Right lobe of liver (tissue), 6 donors: Measurements from ENCODE around the gene ZNF490. TPM values are rescaled to one million over a fixed set of nuclear protein-coding genes. Genes with fewer than 3 reads are reported as not detected.

Experiments
- ATAC-seq, 4 donors: fragments of 200-7000 bp; cut with Tn5 transposase; one replicate each; pipeline ENCODE4 v1.9.1; 2020; ENCODE audit warnings: mild to moderate bottlenecking in 4 of 4, moderate library complexity in 4 of 4
- DNase-seq, 3 donors: peaks; one replicate each; pipeline ENCODE4 v3.0.0-alpha.2; 2020
- H3K27ac ChIP-seq, 3 donors: fragments of 200-600 bp; one replicate each; pipeline ENCODE4 v1.8.0; 2022
- H3K27me3 ChIP-seq, 2 donors: fragments of 200-600 bp; one replicate each; pipeline ENCODE4 v1.8.0; 2022
- H3K36me3 ChIP-seq, 4 donors: fragments of 200-600 bp; sonication (generic) in 1 of 4; one replicate each; pipeline versions ENCODE4 v1.5.1 to v1.8.0; 2017 to 2022; ENCODE audit warnings: control low read depth in 1 of 4
- H3K4me1 ChIP-seq, 4 donors: fragments of 200-600 bp; sonication (generic) in 1 of 4; one replicate each; pipeline versions ENCODE4 v1.5.1 to v1.8.0; 2017 to 2022; ENCODE audit warnings: control low read depth in 1 of 4
- H3K4me3 ChIP-seq, 3 donors: fragments of 200-600 bp; one replicate each; pipeline ENCODE4 v1.8.0; 2022
- H3K9me3 ChIP-seq, 4 donors: fragments of 200-600 bp; sonication (generic) in 1 of 4; one replicate each; pipeline versions ENCODE4 v1.5.1 to v1.8.0; 2017 to 2022; ENCODE audit warnings: control low read depth in 1 of 4
- CTCF ChIP-seq, 4 donors: fragments of 200-600 bp in 3 of 4; fragments of 450-650 bp in 1 of 4; IDR thresholded peaks; one replicate each; pipeline versions ENCODE4 v1.5.1 to v1.8.0; 2016 to 2022; ENCODE audit warnings: antibody characterized with exemption in 4 of 4, mild to moderate bottlenecking in 2 of 4
- POLR2A ChIP-seq: fragments of 450-650 bp; IDR thresholded peaks from one replicate; pipeline ENCODE4 v1.6.1; 2017; ENCODE audit warnings: antibody characterized with exemption, mild to moderate bottlenecking
- WGBS: methylation state at CpG from one replicate; pipeline ENCODE4 v1.1.6; 2018; ENCODE audit warnings: low coverage, low lambda C conversion rate; ENCODE audit not compliant: insufficient coverage; ENCODE audit errors: missing lambda C conversion rate; 5-methylcytosine and 5-hydroxymethylcytosine counted together
- intact Hi-C, 2 donors: fragments of 100-400 bp; cut with DNase I; formaldehyde crosslinking; loops; one replicate each; pipeline versions ENCODE4 v1.11.2 to v1.14.1; 2022
- total RNA-seq, 6 experiments: library from RNA; depleted of rRNA in 2 of 6; stranded (reverse); fragments of >200 nt in 2 of 6; fragmentation: NEBNext Ultra II Directional in 3 of 6; extraction: Animal tissue kit (Norgen Biotek cat#: 25700) in 3 of 6; gene quantifications; one replicate each; pipeline versions ENCODE4 v1.1.0 to v1.2.4, GENCODE V29; 2016 to 2023
- donor health status: DM: no; HTN: yes; CAD: no.
- donor health status: DM: no; HTN: no; CAD: no.
- donor health status: DM: no; HTN: no; CAD: no.
- donor health status: DM: no; HTN: yes; CAD: no.
- donor health status: DM: no; HTN: yes; CAD: no.

Gene ZNF490
- total RNA-seq, 6 experiments from 2014 or later: 3.6 to 7.0 (median 4.3) TPM

DNA sequence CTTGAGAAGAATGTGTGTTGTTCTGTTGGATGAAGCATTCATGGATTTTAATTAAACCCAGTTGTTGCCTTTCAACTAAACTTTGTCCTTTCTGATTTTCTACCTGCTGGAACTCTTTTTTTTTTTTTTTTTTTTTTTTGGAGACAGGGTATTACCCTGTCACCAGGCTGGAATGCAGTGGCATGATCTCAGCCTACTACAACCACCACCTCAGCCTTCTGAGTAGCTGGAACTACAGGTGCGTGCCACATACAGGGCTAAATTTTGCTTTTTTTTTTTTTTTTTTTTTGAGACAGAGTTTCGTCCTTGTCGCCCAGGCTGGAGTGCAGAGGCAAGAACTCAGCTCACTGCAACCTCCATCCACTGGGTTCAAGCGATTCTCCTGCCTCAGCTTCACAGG, 7.0 kb upstream of the ZNF490 start:
- no peaks in the 10 kb centered on the region for H3K27me3 ChIP-seq
- ATAC-seq (no peak), DNase-seq (no peak)
- H3K36me3 ChIP-seq: peaks cover 0 to 6% (median under 1%) of the 10 kb centered on the region in 4 donors
- WGBS: 88% methylated on average over 3 of the region's 4 CpGs
- H3K4me1 ChIP-seq: peaks cover 0 to 6% (median 0%) of the 10 kb centered on the region in 4 donors
- intact Hi-C loops: no loop called here
- no peak overlapping the region for H3K4me3 ChIP-seq
- no peaks in the 10 kb centered on the region for H3K9me3 ChIP-seq
- no peak overlapping the region for H3K27ac ChIP-seq
- TF ChIP-seq POLR2A (no peak), CTCF (IDR thresholded peaks at IDR 0.05) (no peak)

DNA sequence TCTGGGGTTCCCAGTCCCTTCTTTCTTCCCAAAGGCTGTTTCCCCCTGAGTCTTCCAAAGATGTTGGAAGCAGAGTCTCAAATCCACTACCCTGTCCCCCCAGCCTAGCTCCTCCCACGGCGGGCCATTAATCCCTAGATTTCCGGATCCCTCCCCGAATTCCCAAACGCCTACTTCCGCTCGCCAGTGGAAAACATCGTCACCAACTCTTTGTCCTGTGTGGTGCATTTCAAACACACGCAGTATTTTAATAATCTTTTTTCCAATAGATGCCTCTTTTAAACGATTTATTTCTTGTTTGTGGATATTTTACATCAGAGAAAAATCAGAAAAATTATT, 717 bp upstream of the ZNF490 start:
- Histone ChIP-seq H3K27ac (peak overlapping the region; percentile 96 to 97 (median 96)), H3K27me3 (no peaks in the 10 kb centered on the region), H3K36me3 (peaks cover 0 to 15% (median under 1%) of the 10 kb centered on the region in 4 donors), H3K4me3 (peak overlapping the region; percentile 76 to 99 (median 99)), H3K9me3 (no peaks in the 10 kb centered on the region), H3K4me1 (peaks cover 0 to 17% (median 2%) of the 10 kb centered on the region in 4 donors)
- under 1% methylated on average over 10 of the region's 10 CpGs for WGBS
- DNase-seq (peak; percentile 70 to 74 (median 73)), ATAC-seq (peak; percentile 73 to 78 (median 76))
- TF ChIP-seq CTCF (IDR thresholded peaks at IDR 0.05): no peak
- no peak for TF ChIP-seq POLR2A
- intact Hi-C loops: no loop called here

- DNase-seq: peak in 2 of 3 donors; percentile 15 to 16
- no peaks in the 10 kb centered on the region for H3K27me3 ChIP-seq
- H3K9me3 ChIP-seq: no peaks in the 10 kb centered on the region
- H3K4me1 ChIP-seq: peaks cover 0 to 11% (median 2%) of the 10 kb centered on the region in 4 donors
- H3K36me3 ChIP-seq: peaks cover 0 to 15% (median 0%) of the 10 kb centered on the region in 4 donors
- 93% methylated on average over 3 of the region's 3 CpGs for WGBS
- no peak overlapping the region for H3K27ac ChIP-seq
- intact Hi-C loops: no loop called here
- TF ChIP-seq POLR2A: no peak
- TF ChIP-seq CTCF (IDR thresholded peaks at IDR 0.05): no peak
- H3K4me3 ChIP-seq: no peak overlapping the region
- ATAC-seq: no peak
Measured at GRCh38 chr19:12607631-12608030, 3.0 kb downstream of the ZNF490 start.

- Histone ChIP-seq H3K9me3 (no peaks in the 10 kb centered on the region), H3K27me3 (no peaks in the 10 kb centered on the region), H3K4me3 (no peak overlapping the region), H3K4me1 (peaks cover 0 to 4% (median 2%) of the 10 kb centered on the region in 4 donors), H3K27ac (no peak overlapping the region), H3K36me3 (peaks cover 0 to 15% (median 0%) of the 10 kb centered on the region in 4 donors)
- TF ChIP-seq CTCF (IDR thresholded peaks at IDR 0.05): no peak
- TF ChIP-seq POLR2A: no peak
- WGBS: 100% methylated on average over 1 of the region's 1 CpG
- intact Hi-C loops: no loop called here
- DNase-seq: no peak
- ATAC-seq: no peak
Measured at GRCh38 chr19:12606796-12607195, 3.8 kb downstream of the ZNF490 start.

- H3K4me1 ChIP-seq: no peaks in the 10 kb centered on the region
- ATAC-seq (no peak), DNase-seq (no peak)
- intact Hi-C loops: no loop called here
- H3K9me3 ChIP-seq: no peaks in the 10 kb centered on the region
- H3K36me3 ChIP-seq: peaks cover 0 to 15% (median 0%) of the 10 kb centered on the region in 4 donors
- TF ChIP-seq POLR2A: no peak
- TF ChIP-seq CTCF (IDR thresholded peaks at IDR 0.05): no peak
- H3K4me3 ChIP-seq: no peak overlapping the region
- no peaks in the 10 kb centered on the region for H3K27me3 ChIP-seq
- H3K27ac ChIP-seq: no peak overlapping the region
- WGBS: 91% methylated on average over 1 of the region's 1 CpG
Measured at GRCh38 chr19:12603714-12604113, 6.9 kb downstream of the ZNF490 start.
